ENCODE data around the gene FLYWCH2.
A peak's percentile ranks its signal among the peaks of the same experiment; 100 is the strongest.

FLYWCH2 gene

GRCh38 chr16:2902337-2903130 is 19.5 kb downstream of the FLYWCH2 start:
- H3K9me3 ChIP-seq, result no peaks in the 10 kb centered on the region
- no peak for DNase-seq
- H3K27ac ChIP-seq, result no peak overlapping the region
- TF ChIP-seq, protein P1, sequence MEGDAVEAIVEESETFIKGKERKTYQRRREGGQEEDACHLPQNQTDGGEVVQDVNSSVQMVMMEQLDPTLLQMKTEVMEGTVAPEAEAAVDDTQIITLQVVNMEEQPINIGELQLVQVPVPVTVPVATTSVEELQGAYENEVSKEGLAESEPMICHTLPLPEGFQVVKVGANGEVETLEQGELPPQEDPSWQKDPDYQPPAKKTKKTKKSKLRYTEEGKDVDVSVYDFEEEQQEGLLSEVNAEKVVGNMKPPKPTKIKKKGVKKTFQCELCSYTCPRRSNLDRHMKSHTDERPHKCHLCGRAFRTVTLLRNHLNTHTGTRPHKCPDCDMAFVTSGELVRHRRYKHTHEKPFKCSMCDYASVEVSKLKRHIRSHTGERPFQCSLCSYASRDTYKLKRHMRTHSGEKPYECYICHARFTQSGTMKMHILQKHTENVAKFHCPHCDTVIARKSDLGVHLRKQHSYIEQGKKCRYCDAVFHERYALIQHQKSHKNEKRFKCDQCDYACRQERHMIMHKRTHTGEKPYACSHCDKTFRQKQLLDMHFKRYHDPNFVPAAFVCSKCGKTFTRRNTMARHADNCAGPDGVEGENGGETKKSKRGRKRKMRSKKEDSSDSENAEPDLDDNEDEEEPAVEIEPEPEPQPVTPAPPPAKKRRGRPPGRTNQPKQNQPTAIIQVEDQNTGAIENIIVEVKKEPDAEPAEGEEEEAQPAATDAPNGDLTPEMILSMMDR (IDR thresholded peaks at IDR 0.05), result no peak
- intact Hi-C loops (cut with DNase I; ENCODE audit: low total_unique reads), result no loop called here
- no peaks in the 10 kb centered on the region for H3K27me3 ChIP-seq
- H3K4me3 ChIP-seq, result no peak overlapping the region
- peaks cover 0 to 29% (median 0%) of the 10 kb centered on the region in 3 donors for H3K36me3 ChIP-seq
- peaks cover 0 to 18% (median 11%) of the 10 kb centered on the region in 4 donors for H3K4me1 ChIP-seq

GRCh38 chr16:2904100-2904921 is 21.3 kb downstream of the FLYWCH2 start:
- DNase-seq, result peak; percentile 81 to 92
- H3K27ac ChIP-seq, result peak overlapping the region; percentile 84 to 98
- H3K4me1 ChIP-seq, result peaks cover 0 to 18% (median 12%) of the 10 kb centered on the region in 4 donors
- intact Hi-C loops (cut with DNase I; ENCODE audit: low total_unique reads), result no loop called here
- H3K9me3 ChIP-seq, result no peaks in the 10 kb centered on the region
- H3K36me3 ChIP-seq, result peaks cover 0 to 14% (median 0%) of the 10 kb centered on the region in 3 donors
- TF ChIP-seq, protein P1 (IDR thresholded peaks at IDR 0.05), result peak; percentile 89 to 98
- no peaks in the 10 kb centered on the region for H3K27me3 ChIP-seq
- peak overlapping the region; percentile 79 to 80 for H3K4me3 ChIP-seq

- H3K9me3 ChIP-seq, result no peaks in the 10 kb centered on the region
- TF ChIP-seq, protein P1 (IDR thresholded peaks at IDR 0.05), result no peak
- intact Hi-C loops (cut with DNase I; ENCODE audit: low total_unique reads), result loop anchor here (1.0 kb wide), 1 partner anchor 23 kb away; no protein-coding TSS in a partner anchor
- H3K36me3 ChIP-seq, result peaks cover 0 to 8% (median 0%) of the 10 kb centered on the region in 3 donors
- DNase-seq, result no peak
- H3K4me3 ChIP-seq, result peak overlapping the region; percentile 79 to 80
- H3K27ac ChIP-seq, result peak overlapping the region; percentile 84 to 98
- peaks cover 0 to 18% (median 12%) of the 10 kb centered on the region in 4 donors for H3K4me1 ChIP-seq
- no peaks in the 10 kb centered on the region for H3K27me3 ChIP-seq
Measured at GRCh38 chr16:2904922-2905240, 21.9 kb downstream of the FLYWCH2 start.

GRCh38 chr16:2905241-2905987 is 22.4 kb downstream of the FLYWCH2 start:
- no peaks in the 10 kb centered on the region for H3K27me3 ChIP-seq
- H3K4me3 ChIP-seq, result peak overlapping the region; percentile 79 to 80
- H3K4me1 ChIP-seq, result peaks cover 0 to 18% (median 12%) of the 10 kb centered on the region in 4 donors
- H3K36me3 ChIP-seq, result peaks cover 0 to 5% (median 0%) of the 10 kb centered on the region in 3 donors
- H3K9me3 ChIP-seq, result no peaks in the 10 kb centered on the region
- DNase-seq, result peak; percentile 99 to 100
- intact Hi-C loops (cut with DNase I; ENCODE audit: low total_unique reads), result loop anchor here (1.0 kb wide), 1 partner anchor 23 kb away; no protein-coding TSS in a partner anchor
- H3K27ac ChIP-seq, result peak overlapping the region; percentile 84 to 98
- TF ChIP-seq, protein P1 (IDR thresholded peaks at IDR 0.05), result no peak

GRCh38 chr16:2905988-2906387 is 23.0 kb downstream of the FLYWCH2 start:
- Histone ChIP-seq H3K4me1 (peaks cover 0 to 19% (median 13%) of the 10 kb centered on the region in 4 donors), H3K36me3 (peaks cover 0 to under 1% (median 0%) of the 10 kb centered on the region in 3 donors), H3K9me3 (no peaks in the 10 kb centered on the region), H3K27me3 (no peaks in the 10 kb centered on the region), H3K4me3 (no peak overlapping the region), H3K27ac (peak overlapping the region; percentile 57 to 68)
- TF ChIP-seq, protein P1 (IDR thresholded peaks at IDR 0.05), result peak in 1 of 2 experiments; percentile 21
- DNase-seq, result no peak
- intact Hi-C loops (cut with DNase I; ENCODE audit: low total_unique reads), result loop anchor here (1.0 kb wide), 1 partner anchor 24 kb away; no protein-coding TSS in a partner anchor
